CD4-positive, alpha-beta T cell (primary cell): Measurements from ENCODE around the gene CTTNBP2NL. TPM values are rescaled to one million over a fixed set of nuclear protein-coding genes. Genes with fewer than 3 reads are reported as not detected.

Experiments
- ATAC-seq: fragments of 200-7000 bp; cut with Tn5 transposase; one replicate; pipeline ENCODE4 v1.10.0; 2022; ENCODE audit warnings: mild to moderate bottlenecking; ENCODE audit not compliant: poor library complexity
- CTCF ChIA-PET: fragments of 350-600 bp; sonication (Branson Sonifier 250); formaldehyde crosslinking; loops from one replicate; lab custom pipeline; 2021; ENCODE audit warnings: antibody characterized with exemption, inconsistent platforms; lab: Charles Lee
- POLR2A ChIA-PET: fragments of 350-600 bp; sonication (Branson Sonifier 250); formaldehyde crosslinking; loops from one replicate; lab custom pipeline; 2021; ENCODE audit warnings: antibody characterized with exemption, inconsistent platforms; lab: Charles Lee
- DNase-seq, 14 experiments: peaks; one replicate each; pipeline ENCODE4 v3.0.0-alpha.2; 2013 to 2020; ENCODE audit warnings: mixed read lengths in 2 of 14
- H3K27ac ChIP-seq, 2 donors: one replicate each; pipeline versions ENCODE4 v1.5.1 to v1.7.0; 2013; ENCODE audit warnings: low read length in 2 of 2, low read depth in 1 of 2, mild to moderate bottlenecking in 1 of 2
- H3K27me3 ChIP-seq, 2 experiments: 1 replicate in 1 of 2; 2 replicates in 1 of 2; pipeline versions ENCODE4 v1.6.1 to v1.7.0; 2013; ENCODE audit warnings: low read length in 2 of 2, control low read depth in 1 of 2, mild to moderate bottlenecking in 1 of 2, moderate library complexity in 1 of 2; ENCODE audit not compliant: insufficient read depth in 2 of 2, control insufficient read depth in 1 of 2
- H3K36me3 ChIP-seq: one replicate; pipeline ENCODE4 v1.6.1; 2013; ENCODE audit warnings: low read length, control low read depth; ENCODE audit not compliant: insufficient read depth
- H3K4me1 ChIP-seq: one replicate; pipeline ENCODE4 v1.6.1; 2013; ENCODE audit warnings: low read length, control low read depth; ENCODE audit not compliant: insufficient read depth
- H3K4me3 ChIP-seq: one replicate; pipeline ENCODE4 v1.5.1; 2013; ENCODE audit warnings: mild to moderate bottlenecking, low read length, moderate library complexity
- H3K9me3 ChIP-seq, 2 experiments: 1 replicate in 1 of 2; 2 replicates in 1 of 2; pipeline versions ENCODE4 v1.6.1 to v1.7.0; 2013; ENCODE audit warnings: low read length in 2 of 2, mild to moderate bottlenecking in 2 of 2, control low read depth in 1 of 2, moderate library complexity in 1 of 2; ENCODE audit not compliant: control insufficient read depth in 1 of 2, insufficient read depth in 1 of 2
- H3K27ac Mint-ChIP-seq: one replicate; pipeline ENCODE4 v1.8.0; 2020; ENCODE audit warnings: mixed read lengths
- H3K27me3 Mint-ChIP-seq: one replicate; pipeline ENCODE4 v1.8.0; 2021; ENCODE audit warnings: mixed read lengths
- H3K36me3 Mint-ChIP-seq: one replicate; pipeline ENCODE4 v1.8.0; 2021; ENCODE audit warnings: low read depth, mixed read lengths
- H3K4me1 Mint-ChIP-seq: one replicate; pipeline ENCODE4 v1.8.0; 2021; ENCODE audit warnings: low read depth, mixed read lengths
- H3K4me3 Mint-ChIP-seq: one replicate; pipeline ENCODE4 v1.8.0; 2020; ENCODE audit warnings: mild to moderate bottlenecking, mixed read lengths
- H3K9me3 Mint-ChIP-seq: one replicate; pipeline ENCODE4 v1.8.0; 2020; ENCODE audit warnings: mixed read lengths
- CTCF ChIP-seq: fragments of 200-600 bp; IDR thresholded peaks from one replicate; pipeline ENCODE4 v1.8.0; 2022; ENCODE audit warnings: antibody characterized with exemption, mild to moderate bottlenecking
- intact Hi-C, 2 experiments: fragments of 100-400 bp; cut with DNase I in 1 of 2; cut with micrococcal nuclease in 1 of 2; formaldehyde crosslinking; loops; one replicate each; pipeline versions ENCODE4 v1.15.1 to v1.9.0; 2023 to 2025; cut with DNase I, micrococcal nuclease
- total RNA-seq, 174 experiments: library from RNA in 2 of 174; stranded (reverse) in 2 of 174; gene quantifications; one replicate each; pipeline ENCODE4 v1.2.3 and lab custom pipeline; 2021 to 2026

The CTTNBP2NL gene
- total RNA-seq, 2 experiments from 2014 or later = 0.14 to 0.25 TPM

GRCh38 chr1:112488141-112488540 is 92.1 kb downstream of the CTTNBP2NL start:
- Histone ChIP-seq H3K36me3 (no peaks in the 10 kb centered on the region), H3K27me3 (no peaks in the 10 kb centered on the region), H3K27ac (no peak overlapping the region), H3K4me1 (no peaks in the 10 kb centered on the region), H3K4me3 (no peak overlapping the region), H3K9me3 (no peaks in the 10 kb centered on the region)
- Mint-ChIP-seq H3K27me3 (peaks cover 19% of the 10 kb centered on the region), H3K27ac (no peak overlapping the region), H3K9me3 (no peaks in the 10 kb centered on the region), H3K4me3 (no peak overlapping the region), H3K4me1 (no peaks in the 10 kb centered on the region), H3K36me3 (no peaks in the 10 kb centered on the region)
- ATAC-seq (no peak), DNase-seq (no peak)
- CTCF ChIA-PET = interaction anchor here (0.6 to 1.3 kb wide), 2 partner anchors 31 to 52 kb away, joined by 3 to 4 read pairs; no protein-coding TSS in a partner anchor
- TF ChIP-seq CTCF = no peak
- POLR2A ChIA-PET = no interaction called here
- intact Hi-C loops = no loop called here

GRCh38 chr1:112492076-112492475 is 96.1 kb downstream of the CTTNBP2NL start:
- Histone ChIP-seq H3K36me3 (no peaks in the 10 kb centered on the region), H3K9me3 (no peaks in the 10 kb centered on the region), H3K4me1 (no peaks in the 10 kb centered on the region), H3K27ac (no peak overlapping the region), H3K4me3 (no peak overlapping the region), H3K27me3 (no peaks in the 10 kb centered on the region)
- Mint-ChIP-seq H3K9me3 (no peaks in the 10 kb centered on the region), H3K27me3 (peaks cover 43% of the 10 kb centered on the region), H3K4me3 (no peak overlapping the region), H3K36me3 (no peaks in the 10 kb centered on the region), H3K4me1 (no peaks in the 10 kb centered on the region), H3K27ac (no peak overlapping the region)
- ChIA-PET CTCF (interaction anchor here (1.1 to 1.9 kb wide), 2 partner anchors 10 to 26 kb away, joined by 3 to 8 read pairs; no protein-coding TSS in a partner anchor), POLR2A (no interaction called here)
- intact Hi-C loops = no loop called here
- no peak for TF ChIP-seq CTCF
- DNase-seq (no peak), ATAC-seq (no peak)

GRCh38 chr1:112493351-112493750 is 97.3 kb downstream of the CTTNBP2NL start:
- H3K27me3 Mint-ChIP-seq = peaks cover 53% of the 10 kb centered on the region
- POLR2A ChIA-PET = no interaction called here
- Histone ChIP-seq H3K27me3 (peaks cover 0 to 3% of the 10 kb centered on the region in 2 experiments), H3K36me3 (no peaks in the 10 kb centered on the region), H3K9me3 (no peaks in the 10 kb centered on the region), H3K4me1 (no peaks in the 10 kb centered on the region), H3K27ac (no peak overlapping the region), H3K4me3 (no peak overlapping the region)
- no peak for ATAC-seq
- no peak overlapping the region for H3K27ac Mint-ChIP-seq
- CTCF ChIA-PET = interaction anchor here (0.6 to 1.9 kb wide), 2 partner anchors 8 to 200 kb away, joined by 3 to 8 read pairs; no protein-coding TSS in a partner anchor
- H3K36me3 Mint-ChIP-seq = no peaks in the 10 kb centered on the region
- no peak for TF ChIP-seq CTCF
- no peak overlapping the region for H3K4me3 Mint-ChIP-seq
- no peaks in the 10 kb centered on the region for H3K4me1 Mint-ChIP-seq
- DNase-seq = no peak
- H3K9me3 Mint-ChIP-seq = no peaks in the 10 kb centered on the region
- intact Hi-C loops = no loop called here
